SKM-1 (cell line): ENCODE measurements around the gene ITGA2.

Experiments
- DNase-seq: peaks from one replicate; lab custom pipeline; 2025; ENCODE audit not compliant: unreplicated experiment; lab: John Stamatoyannopoulos, UW

The ITGA2 gene

DNA sequence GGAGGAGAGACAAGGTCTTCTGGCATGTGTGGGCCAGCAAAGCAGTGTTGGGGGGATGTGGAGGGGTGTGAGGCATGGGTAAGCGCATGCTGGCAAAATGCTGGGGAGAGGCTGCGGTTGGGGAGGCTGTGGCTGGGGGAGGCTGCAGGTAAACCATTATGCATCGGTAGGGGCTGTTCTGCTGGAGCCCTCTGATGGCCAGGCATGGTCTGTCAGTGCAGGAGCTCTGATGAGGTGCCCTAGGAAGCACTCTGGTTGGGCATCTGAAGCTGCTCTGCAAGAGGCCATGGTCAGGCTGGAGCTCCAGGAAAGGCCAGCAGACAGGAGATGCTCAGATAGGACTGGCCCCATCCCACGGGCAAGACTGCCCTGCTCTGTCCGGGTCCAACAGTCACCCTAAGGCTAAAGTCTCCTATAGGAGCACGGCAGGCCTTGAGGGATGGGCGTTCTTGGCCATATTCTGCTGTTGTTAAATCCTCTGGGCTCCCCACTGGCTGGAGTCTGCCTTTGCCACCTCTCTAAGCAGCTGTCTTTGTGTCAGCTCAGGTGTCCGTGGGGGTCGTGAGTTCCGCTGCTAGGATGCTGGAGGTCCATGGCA, 28.7 kb downstream of the ITGA2 start:
- no peak for DNase-seq

DNA sequence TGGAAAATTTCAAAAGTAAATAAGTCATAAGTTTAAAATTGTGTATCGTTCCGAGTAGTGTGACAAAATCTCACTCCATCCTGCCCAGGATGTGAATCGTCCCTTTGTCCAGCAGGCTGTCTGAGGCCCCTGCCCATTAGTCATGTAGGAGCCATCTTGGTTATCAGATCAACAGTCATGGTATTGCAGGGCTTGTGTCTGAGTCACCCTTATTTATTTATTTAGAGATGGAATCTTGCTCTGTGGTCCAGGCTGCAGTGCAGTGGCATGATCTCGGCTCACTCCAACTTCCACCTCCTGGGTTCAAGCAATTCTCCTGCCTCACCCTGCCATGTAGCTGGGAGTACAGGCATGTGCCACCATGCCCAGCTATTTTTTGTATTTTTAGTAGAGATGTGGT, 30.2 kb downstream of the ITGA2 start:
- no peak for DNase-seq

DNA sequence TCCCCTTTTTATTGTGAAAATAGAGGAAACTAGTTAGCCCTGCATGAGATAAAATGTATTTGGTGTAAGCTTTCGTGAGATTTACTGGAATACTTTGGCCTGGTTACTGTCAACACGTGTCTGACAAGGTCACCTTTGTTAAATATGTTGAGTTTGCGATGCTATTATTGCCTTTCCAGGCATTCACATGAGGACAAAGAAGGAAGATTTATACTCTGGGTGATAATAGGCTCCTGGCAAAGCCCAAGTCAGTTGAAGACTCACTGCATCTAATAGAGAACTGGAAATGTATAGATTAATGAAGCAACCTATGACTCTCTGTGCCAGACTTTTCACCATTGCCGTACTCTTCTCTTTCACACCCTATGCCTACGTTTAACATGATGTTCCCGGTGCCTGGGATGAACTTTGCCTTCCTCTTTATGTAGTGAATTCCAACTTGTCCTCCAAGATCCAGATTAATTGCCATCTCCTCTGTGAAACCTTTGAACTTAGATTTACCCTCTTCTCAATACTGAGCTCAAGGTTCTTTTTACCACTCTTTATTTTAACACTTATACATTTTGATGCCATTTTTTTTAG, 33.9 kb downstream of the ITGA2 start:
- no peak for DNase-seq

DNA sequence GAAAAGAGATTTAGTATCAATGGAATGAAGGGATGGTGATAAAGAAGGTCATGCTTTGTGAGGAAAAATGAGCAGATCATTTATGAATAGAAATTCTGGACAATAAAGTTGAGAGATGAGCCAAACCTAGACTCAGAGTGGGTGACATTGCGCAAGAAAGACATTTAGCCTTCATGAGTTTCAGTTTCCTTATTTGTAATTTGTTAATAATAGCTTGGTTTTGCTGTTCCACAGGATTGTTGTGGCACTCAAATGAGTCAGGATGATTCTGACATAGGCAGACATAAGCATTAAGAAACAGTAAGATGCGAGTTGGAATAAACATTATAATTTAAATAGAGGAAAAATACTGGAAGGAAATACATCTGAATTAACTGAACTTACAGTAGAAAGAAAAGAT, 34.8 kb downstream of the ITGA2 start:
- peak; percentile 13 for DNase-seq

DNA sequence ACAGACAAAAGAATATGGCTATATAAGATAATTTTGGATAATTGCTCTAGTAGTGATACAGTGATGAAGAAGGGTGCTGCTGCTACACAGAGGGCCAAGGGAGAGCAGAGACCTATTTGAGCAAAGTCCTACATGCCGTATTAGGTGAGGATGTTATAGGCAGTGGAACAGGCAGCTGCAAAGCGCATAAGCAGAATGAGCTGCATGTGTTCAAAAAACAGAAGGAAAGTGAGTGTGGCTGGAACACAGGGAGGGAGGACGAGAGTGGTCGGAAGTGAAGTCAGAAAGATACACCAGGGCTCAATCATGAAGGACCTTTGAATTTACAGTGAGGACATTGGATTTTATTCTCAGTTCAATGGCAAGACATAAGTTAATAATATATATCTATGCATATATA, 35.4 kb downstream of the ITGA2 start:
- DNase-seq, result no peak

DNA sequence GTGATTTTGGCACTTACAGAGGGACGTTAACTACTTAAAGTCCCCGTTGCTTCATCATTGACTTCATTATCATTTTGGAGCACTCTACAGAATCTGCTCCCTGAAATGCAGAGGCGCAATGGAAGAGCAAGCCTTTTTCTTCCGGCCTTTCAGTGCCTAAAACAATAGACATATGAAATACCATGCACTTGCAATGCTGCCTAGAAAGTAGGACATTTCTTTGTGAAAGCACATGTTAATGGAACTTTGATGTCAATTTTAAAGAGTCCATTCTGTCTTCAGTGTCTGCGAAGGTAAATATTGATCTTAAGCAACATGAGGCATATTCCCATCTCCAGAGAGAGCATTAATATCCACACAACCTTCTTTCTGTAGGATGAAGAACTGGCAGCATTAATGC, 36.3 kb downstream of the ITGA2 start:
- DNase-seq, result no peak

DNA sequence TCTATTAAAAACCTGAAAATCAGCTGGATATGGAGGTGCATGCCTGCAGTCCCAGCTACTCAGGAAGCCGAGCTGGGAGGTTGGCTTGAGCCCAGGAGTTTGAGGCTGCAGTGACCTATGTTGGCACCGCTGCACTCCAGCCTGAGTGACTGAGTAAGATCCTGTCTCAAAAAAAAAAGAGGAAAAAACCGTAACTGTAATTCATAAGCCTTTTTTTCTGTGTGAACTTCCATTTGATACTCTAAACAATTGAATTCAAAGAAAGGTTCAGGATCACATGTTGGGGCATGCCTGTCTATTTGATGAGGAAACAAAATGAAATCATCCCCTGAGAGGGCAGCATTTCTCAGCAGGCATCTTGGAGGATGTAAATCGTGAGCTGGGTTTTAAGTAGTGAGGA, 38.8 kb downstream of the ITGA2 start:
- no peak for DNase-seq

DNA sequence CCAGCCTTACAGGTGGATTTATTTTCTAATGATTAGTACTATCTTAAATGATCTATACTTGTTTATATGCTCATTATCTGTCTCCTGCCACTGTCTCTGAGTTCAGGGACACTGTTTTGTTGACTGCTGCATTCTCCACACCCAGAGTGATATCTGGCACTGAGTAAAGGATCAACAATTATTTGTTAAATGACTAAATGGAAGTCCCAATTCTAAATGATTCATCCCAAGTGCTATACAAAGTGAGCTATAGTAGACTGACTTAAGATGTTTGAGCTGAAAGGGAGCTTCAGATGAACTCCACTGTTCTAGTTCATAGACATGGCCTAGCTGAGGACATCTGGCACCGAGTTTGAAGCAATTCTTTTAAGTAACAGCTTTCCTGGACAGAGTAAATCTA, 40.5 kb downstream of the ITGA2 start:
- no peak for DNase-seq

DNA sequence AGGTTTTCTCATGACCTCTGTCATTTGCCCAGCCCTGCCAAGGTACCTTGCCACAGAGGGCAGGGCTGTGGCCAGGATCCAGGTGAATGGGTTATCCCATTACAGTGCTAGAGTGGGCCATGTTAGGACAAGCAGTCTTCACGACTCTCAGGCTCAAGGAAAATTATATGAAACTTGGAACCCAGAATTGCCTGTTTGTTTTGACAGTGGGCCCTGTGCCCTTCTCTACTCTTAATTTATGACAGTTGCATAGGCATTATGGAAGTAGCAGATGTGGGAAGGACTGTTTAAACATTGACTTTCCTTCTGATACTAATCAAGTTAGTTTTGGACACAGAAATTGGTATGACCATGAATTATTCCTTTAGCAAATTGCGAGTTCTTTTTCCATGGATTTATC, 41.7 kb downstream of the ITGA2 start:
- no peak for DNase-seq

DNA sequence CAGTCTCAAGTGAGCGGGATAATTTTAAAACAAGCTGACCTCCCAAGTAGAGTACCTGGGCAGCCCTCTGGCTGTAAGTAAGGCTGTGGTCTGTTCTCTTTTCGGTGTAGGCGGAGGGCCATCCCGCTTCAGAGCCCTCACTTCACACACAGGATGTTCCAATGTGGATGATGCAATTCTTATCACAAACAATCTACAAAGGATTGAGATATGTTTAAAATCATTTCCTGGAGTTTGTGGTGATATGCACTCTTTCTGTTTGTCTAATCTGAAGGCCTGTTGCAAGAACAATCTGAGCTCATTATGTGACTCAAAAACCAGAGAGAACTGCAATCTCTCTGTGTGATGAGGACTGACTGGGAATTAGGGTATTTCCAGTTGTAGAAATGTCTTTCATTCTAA, 42.5 kb downstream of the ITGA2 start:
- no peak for DNase-seq

DNA sequence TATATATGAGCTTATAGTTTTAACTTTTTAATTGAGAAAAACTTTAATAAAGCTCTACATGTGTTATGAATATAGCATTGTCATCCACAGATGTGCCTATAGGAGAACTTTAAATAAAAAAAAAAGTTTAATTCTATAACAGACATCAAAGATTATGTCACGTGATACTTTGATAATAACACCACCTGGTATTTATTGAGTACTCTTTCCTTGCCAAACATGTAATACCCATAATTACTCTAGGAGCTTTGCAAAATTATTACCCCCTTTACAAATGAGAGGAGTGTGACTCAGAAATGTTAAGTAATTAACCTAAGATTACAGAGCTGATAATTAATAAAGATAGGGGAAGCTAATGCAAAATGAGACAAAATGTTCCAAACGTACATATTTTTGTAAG, 43.0 kb downstream of the ITGA2 start:
- DNase-seq, result no peak

DNA sequence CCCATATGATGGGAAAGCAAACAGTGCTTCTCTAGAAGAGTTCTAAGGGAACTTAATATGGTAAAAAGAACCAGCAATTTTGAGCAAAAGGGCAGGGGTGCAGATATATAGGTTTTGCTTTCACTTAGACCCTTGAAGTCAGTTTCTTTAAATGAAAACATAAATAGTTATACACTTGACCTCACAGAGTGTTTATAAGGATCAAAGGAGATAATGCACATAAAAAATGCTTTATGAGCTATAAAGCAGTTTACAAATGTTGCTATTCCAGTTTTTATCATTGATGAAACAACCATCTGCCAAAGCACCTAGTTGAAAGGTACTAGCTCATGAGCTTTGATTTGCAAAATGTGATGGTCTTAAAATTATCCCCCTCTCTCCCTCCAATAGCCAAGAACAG, 45.7 kb downstream of the ITGA2 start:
- no peak for DNase-seq

DNA sequence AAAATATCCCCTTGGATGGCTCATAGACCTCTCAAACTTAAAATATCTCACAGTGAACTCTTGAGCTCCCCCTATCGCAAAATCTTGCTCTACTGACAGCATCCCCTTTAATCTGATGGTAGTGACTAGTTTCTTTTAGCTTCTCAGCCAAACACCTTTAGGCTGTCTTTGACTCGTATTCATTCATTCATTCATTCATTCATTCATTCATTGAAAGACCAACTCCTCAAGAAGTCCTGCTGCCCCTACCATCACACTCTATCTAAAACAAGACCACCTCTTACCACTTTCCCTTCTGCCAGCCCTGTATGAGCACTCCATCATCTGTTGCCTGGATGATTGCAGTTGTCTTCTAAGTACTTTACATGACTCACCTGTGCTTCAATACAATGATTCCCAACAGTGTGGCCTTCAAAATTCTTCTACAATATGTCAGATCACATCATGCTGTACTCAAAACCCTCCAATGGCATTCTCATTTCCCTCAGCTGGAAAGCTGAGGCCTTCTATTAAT, 46.8 kb downstream of the ITGA2 start:
- peak; percentile 29 for DNase-seq

DNA sequence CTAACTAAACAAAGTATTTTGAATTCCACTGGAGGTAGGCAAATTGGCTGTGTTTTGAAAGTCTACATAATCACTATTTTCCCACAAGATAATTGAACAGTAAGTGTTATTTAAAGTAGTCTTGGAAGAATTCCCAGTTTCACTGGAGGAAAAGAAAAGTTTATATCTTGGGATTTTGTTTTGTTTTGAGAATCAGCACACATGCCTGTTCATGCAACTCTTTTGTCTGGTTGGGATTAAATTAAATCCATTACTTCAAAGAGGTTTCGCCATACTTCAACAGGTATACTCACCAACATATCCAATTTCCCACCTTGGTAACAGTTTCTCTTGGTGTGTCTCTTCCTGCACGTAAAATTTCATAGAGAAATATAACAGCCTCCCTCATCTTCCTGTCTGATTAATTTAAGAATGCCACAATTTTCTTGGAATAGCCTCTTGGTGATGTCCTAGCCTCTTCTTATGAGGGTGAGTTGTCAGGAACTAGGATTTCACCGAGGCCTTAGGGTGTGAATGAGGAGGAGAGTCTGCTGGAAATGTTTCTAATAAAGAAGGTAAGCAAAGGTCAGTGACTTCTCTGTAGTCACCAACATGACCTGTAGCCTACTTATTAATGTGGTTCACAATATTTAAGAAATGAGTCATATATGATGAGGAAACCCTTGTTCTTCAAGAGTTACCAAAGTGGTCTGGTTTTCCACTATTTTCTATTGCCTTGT, 48.1 kb downstream of the ITGA2 start:
- no peak for DNase-seq

DNA sequence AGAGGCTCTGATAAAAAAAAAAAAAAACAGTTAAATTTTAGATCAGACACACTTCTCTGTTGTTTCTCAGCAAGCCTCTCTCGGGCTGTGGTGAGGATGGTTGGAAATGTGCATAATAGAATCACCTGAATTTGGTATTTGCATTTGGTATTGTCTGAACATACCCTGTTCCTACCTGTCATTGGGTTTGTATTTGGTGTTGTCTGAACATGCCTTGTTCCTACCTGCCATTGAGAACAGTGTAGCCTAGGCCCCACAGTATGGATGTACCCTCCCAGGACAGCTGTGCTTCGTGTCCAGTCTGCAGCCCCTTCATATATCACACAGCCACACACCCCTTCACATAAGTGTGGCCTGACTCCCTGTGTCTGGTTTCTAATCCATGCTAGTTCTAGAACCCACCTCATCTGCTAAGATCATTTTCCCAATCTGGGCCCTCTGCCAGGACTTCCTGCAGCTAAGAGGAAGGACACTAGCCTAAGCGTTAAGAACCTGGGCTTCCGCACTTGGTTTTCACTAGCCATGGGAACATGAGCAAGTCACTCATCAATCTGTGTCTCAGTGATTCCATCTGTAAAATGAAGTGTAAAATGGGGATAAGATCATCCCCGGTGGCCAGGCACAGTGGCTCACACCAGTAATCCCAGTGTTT, 49.2 kb downstream of the ITGA2 start:
- no peak for DNase-seq

DNA sequence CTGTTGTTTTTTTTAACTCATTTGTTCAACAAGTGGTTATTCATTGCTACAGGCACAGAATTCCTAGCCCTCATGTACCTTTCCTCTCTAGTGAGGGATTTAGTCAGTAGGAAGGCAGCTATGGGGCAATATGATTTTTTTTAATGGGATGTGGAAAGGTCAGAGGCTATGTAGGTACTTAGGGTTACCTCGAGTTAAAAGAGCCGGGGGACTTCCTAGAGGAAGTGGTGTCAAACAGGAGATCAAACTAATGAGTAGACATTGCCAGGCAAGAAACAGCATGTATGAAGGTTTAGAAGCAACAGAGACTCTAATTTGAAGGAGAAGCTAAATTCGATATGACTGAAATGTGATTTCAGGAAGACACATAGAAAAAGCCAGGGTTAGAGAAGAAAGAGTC, 50.7 kb downstream of the ITGA2 start:
- DNase-seq, result no peak

DNA sequence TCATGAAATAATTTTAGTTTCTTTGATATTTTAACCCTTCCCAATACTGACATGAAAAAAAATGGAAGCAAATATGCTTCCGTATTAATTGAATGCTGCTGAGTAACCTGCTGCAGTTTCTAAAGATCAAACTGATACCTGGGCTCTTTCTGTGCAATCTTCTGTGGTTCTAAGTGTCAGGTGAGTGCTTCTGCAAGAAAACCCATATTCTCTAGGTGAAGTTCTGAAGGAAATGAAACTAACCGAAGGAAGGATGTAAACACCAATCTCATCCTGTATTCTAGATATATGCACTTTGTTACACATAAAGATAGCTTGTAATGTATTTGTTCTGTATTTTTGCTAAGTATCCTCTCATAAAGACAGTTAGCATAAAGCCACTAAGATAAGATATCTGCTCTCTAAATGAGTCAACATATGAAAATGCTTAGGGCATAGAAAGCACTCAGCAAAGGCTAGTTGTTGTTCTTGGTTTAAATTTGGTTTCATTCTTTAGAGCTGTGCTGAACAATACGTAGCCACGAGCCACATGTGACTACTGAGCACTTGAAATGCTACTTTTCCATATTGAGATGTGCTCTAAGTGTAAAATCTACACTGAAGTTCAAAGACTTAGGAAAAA, 52.0 kb downstream of the ITGA2 start:
- no peak for DNase-seq

DNA sequence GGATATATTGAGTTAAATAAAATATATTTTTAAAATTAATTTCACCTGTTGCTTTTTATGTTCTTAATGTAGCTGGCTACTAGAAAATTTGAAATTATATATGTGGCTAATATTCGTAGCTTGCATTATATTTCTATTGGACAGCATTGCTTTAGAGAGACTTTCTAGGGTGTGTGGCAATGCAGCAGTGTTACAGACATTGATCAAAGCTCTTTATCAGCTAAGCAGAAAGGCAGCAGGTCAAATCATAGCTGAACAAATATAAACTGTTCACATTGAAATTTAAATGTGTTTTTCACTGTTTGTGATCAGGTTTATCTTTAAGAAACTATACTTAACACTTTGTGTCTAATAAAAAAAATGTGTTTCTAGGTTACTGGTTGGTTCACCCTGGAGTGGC, 52.6 kb downstream of the ITGA2 start:
- no peak for DNase-seq

DNA sequence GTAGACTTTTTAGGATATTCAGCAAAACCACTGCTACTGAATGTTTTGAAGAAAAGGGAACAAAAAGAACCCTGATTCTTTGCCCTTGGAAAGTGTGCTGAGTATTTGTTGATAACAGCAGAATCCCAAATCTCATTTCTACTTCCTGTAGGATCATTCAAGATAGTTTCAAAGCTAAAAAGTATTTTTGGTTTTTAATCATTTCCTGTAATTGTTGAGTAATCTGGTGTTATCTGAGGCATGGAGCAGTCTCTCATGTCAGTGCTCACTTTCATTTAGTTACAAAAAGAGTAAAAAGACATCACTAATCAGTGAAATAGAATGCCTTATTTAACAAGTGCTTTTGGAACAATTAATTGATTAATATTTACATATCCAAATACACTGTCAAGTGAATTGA, 56.1 kb downstream of the ITGA2 start:
- no peak for DNase-seq

DNA sequence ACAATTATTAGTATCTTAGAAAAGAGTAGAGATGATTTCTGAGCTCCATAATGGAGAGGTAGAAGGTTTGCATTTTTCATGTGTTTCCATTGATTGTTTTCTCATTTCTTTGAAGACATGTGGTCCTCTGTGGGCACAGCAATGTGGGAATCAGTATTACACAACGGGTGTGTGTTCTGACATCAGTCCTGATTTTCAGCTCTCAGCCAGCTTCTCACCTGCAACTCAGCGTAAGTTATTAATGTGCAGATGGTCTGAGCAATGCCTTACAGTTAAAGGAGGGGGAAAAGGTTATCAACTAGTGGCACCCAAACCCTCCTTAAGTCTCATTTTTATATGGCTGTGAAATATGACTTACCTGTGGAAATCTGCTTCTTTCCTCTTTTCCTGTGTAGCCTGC, 59.1 kb downstream of the ITGA2 start:
- no peak for DNase-seq

DNA sequence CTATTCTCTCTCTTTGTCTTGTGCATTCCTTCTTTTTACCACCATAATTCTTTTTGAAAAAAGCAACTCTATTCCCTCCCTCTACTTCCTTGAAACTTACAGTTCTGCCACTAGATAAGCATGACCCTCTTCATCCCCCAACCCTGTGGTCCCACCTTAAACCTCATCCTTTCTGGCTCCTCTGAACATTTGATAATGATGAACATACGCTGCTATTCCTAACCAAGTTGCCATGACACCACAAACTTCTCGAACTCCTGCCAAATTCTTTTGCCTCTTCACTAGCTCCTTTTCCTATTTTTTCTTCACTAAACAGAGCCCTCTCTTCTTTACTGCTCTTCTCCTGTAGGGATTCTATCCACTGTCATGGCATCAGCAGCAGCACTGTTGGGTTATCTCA, 63.3 kb downstream of the ITGA2 start:
- DNase-seq, result no peak

DNA sequence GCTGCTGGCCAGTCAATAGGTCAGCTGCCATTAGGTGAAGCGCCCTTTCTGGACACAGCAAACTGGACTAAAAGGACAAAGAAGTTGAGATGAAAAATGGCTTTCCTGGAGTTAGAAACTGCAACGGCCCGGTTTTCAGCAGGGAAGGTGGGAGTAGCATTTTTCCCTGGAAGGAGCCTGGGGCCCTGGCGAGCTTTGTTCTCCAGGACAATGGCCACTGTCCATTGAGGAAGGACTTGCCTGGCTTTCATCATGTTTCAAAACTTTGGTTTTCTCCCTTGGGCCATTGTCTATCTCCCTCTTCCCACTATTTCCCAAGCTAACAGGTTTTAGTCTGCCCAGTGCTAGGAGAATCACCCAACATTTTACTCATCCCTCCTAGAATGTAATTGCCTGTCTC, 64.2 kb downstream of the ITGA2 start:
- DNase-seq, result no peak
